Stimulated activated CD8-positive, alpha-beta memory T cell treated with anti-CD3 and anti-CD28 coated beads, Interleukin-7, amount 100 ng/mL, for 4 hours (primary cell): ENCODE data around the gene CLEC2B.

Experiments
- DNase-seq, 2 donors: peaks; one replicate each; pipeline ENCODE4 v3.0.0-alpha.2; 2020; ENCODE audit warnings: low read depth in 2 of 2

CLEC2B gene

DNA sequence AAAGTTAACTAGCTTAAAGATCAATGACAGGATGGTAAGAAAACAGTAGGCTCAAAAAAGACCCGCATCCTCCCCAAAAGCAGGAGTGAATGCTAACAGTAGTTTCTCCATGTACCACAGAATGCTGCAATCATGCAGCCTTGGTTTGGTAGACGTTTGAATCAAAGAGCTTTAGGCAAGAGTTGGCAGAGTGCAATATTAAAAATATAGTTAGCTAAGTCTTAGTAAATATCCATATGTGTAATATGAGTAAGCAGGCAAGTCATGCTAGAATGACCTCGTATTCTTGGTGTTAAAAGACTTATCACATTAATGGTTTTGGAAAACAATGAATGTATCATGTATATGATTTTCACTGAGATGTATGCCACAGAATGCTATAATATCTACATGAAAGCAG, 60.6 kb downstream of the CLEC2B start:
- DNase-seq = no peak

DNA sequence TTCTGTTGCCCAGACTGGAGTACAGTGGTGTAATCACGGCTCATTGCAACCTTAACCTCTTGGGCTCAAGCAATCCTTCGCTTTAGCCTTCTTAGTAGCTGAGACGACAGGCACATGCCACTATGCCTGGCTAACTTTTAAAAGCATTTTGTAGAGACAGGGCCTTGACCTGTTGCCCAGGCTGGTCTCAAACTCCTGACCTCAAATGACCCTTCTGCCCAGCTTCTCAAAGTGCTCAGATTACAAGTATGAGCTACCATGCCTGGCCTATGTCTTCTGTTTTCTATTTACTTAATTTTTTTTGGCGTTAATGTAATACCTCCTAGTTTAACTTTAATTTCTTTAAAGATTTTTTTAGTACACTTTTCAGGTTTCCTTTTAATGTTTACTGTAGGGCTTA, 62.4 kb downstream of the CLEC2B start:
- no peak for DNase-seq

GRCh38 chr12:9805883-9806282, 63.3 kb downstream of the CLEC2B start:
- no peak for DNase-seq
